ENCODE results near the gene FCN1. TPM values are rescaled to one million over a fixed set of nuclear protein-coding genes. Genes with fewer than 3 reads are reported as not detected.

Gene FCN1
- total and polyA plus RNA-seq, 10 of the 15 experiments (the other 5 are each of a cell fraction or from before 2014, with no cell fraction given) = 0.08 TPM; not detected in 9

- no peak for TF ChIP-seq IKZF2 (IDR thresholded peaks at IDR 0.05)
- no peak for TF ChIP-seq RFX5 (IDR thresholded peaks at IDR 0.05; ENCODE audit: low read depth, low read length)
- TF ChIP-seq HDGF (IDR thresholded peaks at IDR 0.05) = no peak
- TF ChIP-seq STAT3 (IDR thresholded peaks at IDR 0.05; ENCODE audit: low read depth, low read length) = no peak
- TF ChIP-seq NKRF (conservative IDR thresholded peaks at IDR 0.05) = no peak
- no peak for TF ChIP-seq USF1 (IDR thresholded peaks at IDR 0.05; ENCODE audit: borderline replicate concordance, extremely low read length, insufficient read depth, low read depth, low read length)
- no peak for TF ChIP-seq NFXL1 (IDR thresholded peaks at IDR 0.05; ENCODE audit: borderline replicate concordance)
- no peak for TF ChIP-seq BHLHE40 (IDR thresholded peaks at IDR 0.05; ENCODE audit: borderline replicate concordance in 1 of 2, low read depth in 2 of 2, low read length in 1 of 2)
- TF ChIP-seq BCL11A (IDR thresholded peaks at IDR 0.05; ENCODE audit: low read depth, low read length) = no peak
- Histone ChIP-seq H3K27ac (ENCODE audit: control insufficient read depth, insufficient read depth) (no peak overlapping the region), H3K9ac (ENCODE audit: control insufficient read depth, insufficient read depth, low read length) (no peak overlapping the region), H3K4me3 (no peak overlapping the region), H3K36me3 (ENCODE audit: control insufficient read depth in 2 of 2, insufficient read depth in 2 of 2, low read length in 1 of 2) (no peaks in the 10 kb centered on the region), H4K20me1 (ENCODE audit: control insufficient read depth, insufficient read depth) (no peaks in the 10 kb centered on the region), H2AFZ (ENCODE audit: control insufficient read depth, low read depth, low read length) (no peak overlapping the region), H3K9me3 (replicated peaks; ENCODE audit: control insufficient read depth, insufficient read depth, low read length) (no peaks in the 10 kb centered on the region; the same call in 2 of the 3 replicates), H3K27me3 (replicated peaks in 1 of 2; ENCODE audit: control insufficient read depth in 2 of 2, insufficient read depth in 2 of 2, low read length in 1 of 2) (0 out of 4 replicates have a peak, but pooled peaks cover 0 to 3% of the 10 kb centered on the region in 2 experiments), H3K79me2 (ENCODE audit: control insufficient read depth, insufficient read depth, low read length) (no peaks in the 10 kb centered on the region), H3K4me2 (ENCODE audit: control insufficient read depth, insufficient read depth) (no peak overlapping the region), H3K4me1 (ENCODE audit: control insufficient read depth, insufficient read depth, low read length) (no peaks in the 10 kb centered on the region)
- intact Hi-C loops (cut with micrococcal nuclease; ENCODE audit: unreplicated experiment) (no loop called here), in situ Hi-C loops (cut with MboI) (no loop called here)
- FAIRE-seq = no peak
- RAD21 ChIA-PET (ENCODE audit: unreplicated experiment) = interaction anchor here (0.5 kb wide), 1 partner anchor 19 kb away, joined by 3 read pairs; no protein-coding TSS in a partner anchor
- BruUV-seq (replicated peaks) = no TSS peak
- no peak for ATAC-seq
- no peak for DNase-seq (ENCODE audit: low read depth, low spot score)
- 52% methylated on average over 23 of the region's 23 CpGs for WGBS (ENCODE audit: insufficient coverage, insufficient replicate concordance, low lambda C conversion rate, missing lambda C conversion rate)
- POLR2A ChIA-PET = no interaction called here
- SMC1A ChIA-PET (ENCODE audit: uncharacterized antibody, unreplicated experiment) = interaction anchor here (0.7 kb wide), 1 partner anchor 1357 kb away, joined by 3 read pairs; no protein-coding TSS in a partner anchor
- CTCF ChIA-PET = no interaction called here
Measured at GRCh38 chr9:134913713-134914500, 3.8 kb downstream of the FCN1 start.

Measured in GM12878 (cell line).